ENCODE data around the gene ASCC1.

DNA sequence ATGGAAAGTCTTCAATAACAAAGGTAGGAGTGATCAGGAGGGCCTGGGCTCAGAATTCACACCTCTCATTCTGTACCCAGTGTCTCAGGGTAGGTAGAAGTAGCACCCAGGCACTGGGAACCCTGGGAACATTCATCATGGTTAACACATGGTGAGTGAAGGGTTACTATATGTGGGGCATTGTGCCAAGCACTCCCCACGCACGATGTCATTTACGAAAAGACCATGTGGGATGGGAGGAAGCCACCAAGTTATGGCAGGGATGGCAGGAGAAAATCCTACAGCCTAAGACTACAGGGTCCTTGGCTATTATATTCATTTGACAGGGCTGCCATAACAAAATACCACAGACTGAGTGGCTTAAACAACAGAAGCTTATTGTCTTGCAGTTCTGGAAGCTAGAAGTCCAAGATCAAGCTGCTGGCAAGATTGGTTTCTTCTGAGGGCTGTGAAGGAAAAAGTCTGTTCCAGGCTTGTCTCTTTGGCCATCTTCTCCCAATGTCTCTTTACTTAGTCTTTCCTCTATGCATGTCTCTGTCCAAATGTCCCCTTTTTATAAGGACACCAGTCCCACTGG, 30.0 kb upstream of the ASCC1 start:
- TF ChIP-seq, protein P1, sequence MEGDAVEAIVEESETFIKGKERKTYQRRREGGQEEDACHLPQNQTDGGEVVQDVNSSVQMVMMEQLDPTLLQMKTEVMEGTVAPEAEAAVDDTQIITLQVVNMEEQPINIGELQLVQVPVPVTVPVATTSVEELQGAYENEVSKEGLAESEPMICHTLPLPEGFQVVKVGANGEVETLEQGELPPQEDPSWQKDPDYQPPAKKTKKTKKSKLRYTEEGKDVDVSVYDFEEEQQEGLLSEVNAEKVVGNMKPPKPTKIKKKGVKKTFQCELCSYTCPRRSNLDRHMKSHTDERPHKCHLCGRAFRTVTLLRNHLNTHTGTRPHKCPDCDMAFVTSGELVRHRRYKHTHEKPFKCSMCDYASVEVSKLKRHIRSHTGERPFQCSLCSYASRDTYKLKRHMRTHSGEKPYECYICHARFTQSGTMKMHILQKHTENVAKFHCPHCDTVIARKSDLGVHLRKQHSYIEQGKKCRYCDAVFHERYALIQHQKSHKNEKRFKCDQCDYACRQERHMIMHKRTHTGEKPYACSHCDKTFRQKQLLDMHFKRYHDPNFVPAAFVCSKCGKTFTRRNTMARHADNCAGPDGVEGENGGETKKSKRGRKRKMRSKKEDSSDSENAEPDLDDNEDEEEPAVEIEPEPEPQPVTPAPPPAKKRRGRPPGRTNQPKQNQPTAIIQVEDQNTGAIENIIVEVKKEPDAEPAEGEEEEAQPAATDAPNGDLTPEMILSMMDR (IDR thresholded peaks at IDR 0.05; ENCODE audit: insufficient read depth, low read depth, low read length) = no peak
- TF ChIP-seq EZH2 (IDR thresholded peaks at IDR 0.05; ENCODE audit: insufficient read depth, low read length) = no peak
